Stomach (tissue), 4 donors: Measurements from ENCODE around the gene TNRC6C.

ENCODE experiments used
- CTCF ChIP-seq, 7 experiments: fragments of 450-650 bp in 4 of 7; fragments of 200-600 bp in 3 of 7; sonication (generic) in 3 of 7; IDR thresholded peaks; one replicate each; pipeline ENCODE4 v1.5.1; 2016 to 2019; ENCODE audit warnings: antibody characterized with exemption in 7 of 7, control low read depth in 2 of 7, mild to moderate bottlenecking in 1 of 7
- POLR2A ChIP-seq, 4 donors: fragments of 450-650 bp; IDR thresholded peaks; one replicate each; pipeline ENCODE4 v1.6.1; 2016; ENCODE audit warnings: antibody characterized with exemption in 4 of 4, control low read depth in 2 of 4, mild to moderate bottlenecking in 1 of 4, moderate library complexity in 1 of 4
- POLR2AphosphoS5 ChIP-seq, 3 donors: sonication (generic); formaldehyde crosslinking; IDR thresholded peaks; one replicate each; pipeline ENCODE4 v1.6.1; 2016; ENCODE audit warnings: antibody characterized with exemption in 3 of 3

DNA sequence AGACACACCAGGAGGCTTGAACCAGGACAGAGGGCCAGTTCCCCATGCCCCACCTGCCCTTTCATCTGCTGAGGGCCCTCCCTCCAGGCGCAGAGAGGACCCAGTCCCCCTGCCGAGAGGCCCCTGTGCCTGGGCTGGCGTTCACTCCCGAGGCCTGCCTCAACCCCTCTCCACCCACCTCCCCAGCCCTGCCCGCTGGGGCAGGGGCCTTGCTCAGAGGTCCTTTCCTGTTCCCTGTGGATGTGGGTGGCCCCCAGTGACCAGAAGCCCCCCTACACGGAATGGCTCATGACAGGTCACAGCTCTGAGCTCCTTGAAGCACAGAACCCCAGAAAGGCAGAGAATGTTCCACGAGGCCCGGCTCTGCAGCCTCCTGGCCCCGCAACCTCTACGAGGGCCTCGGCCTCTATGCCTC, 163.3 kb downstream of the TNRC6C start:
- TF ChIP-seq CTCF (IDR thresholded peaks at IDR 0.05), result no peak
- TF ChIP-seq POLR2A (IDR thresholded peaks at IDR 0.05), result no peak
- no peak for TF ChIP-seq POLR2AphosphoS5 (IDR thresholded peaks at IDR 0.05)
